Right ventricle myocardium superior (tissue), 1 donor: Measurements from ENCODE around the gene RANBP17. TPM values are rescaled to one million over a fixed set of nuclear protein-coding genes. Genes with fewer than 3 reads are reported as not detected.
"Not testable (repeated sequence)": the region's sequence is repeated elsewhere in the genome, so short reads cannot be mapped to it uniquely, and the experiment has no call there.

ENCODE experiments used
- ATAC-seq: fragments of 200-7000 bp; cut with Tn5 transposase; one replicate; pipeline ENCODE4 v1.9.1; 2020; ENCODE audit warnings: mild to moderate bottlenecking; ENCODE audit not compliant: poor library complexity
- DNase-seq: peaks from one replicate; pipeline ENCODE4 v3.0.0-alpha.2; 2020
- intact Hi-C: fragments of 100-400 bp; cut with DNase I; formaldehyde crosslinking; loops from one replicate; pipeline ENCODE4 v1.11.2; 2022
- total RNA-seq: library from RNA; stranded (reverse); fragmentation: NEBNext Ultra II Directional; extraction: Animal tissue kit (Norgen Biotek cat#: 25700); gene quantifications from one replicate; pipeline ENCODE4 v1.2.1, GENCODE V29; 2021
- donor health status: DM: no; HTN: yes; CAD: no; lungs with severe emphysema.

RANBP17 gene
- total RNA-seq, 1 donor from 2014 or later, result 2.9 TPM

GRCh38 chr5:171029401-171029800 is 167.6 kb downstream of the RANBP17 start:
- intact Hi-C loops, result no loop called here
- DNase-seq, result no peak
- ATAC-seq, result no peak

- intact Hi-C loops, result no loop called here
- no peak for DNase-seq
- no peak for ATAC-seq
Observed at GRCh38 chr5:171031977-171032376, 170.2 kb downstream of the RANBP17 start.

GRCh38 chr5:171032435-171032973 is 170.7 kb downstream of the RANBP17 start:
- no peak for DNase-seq
- intact Hi-C loops, result no loop called here
- ATAC-seq, result no peak

- DNase-seq, intact Hi-C loops, ATAC-seq: not testable (repeated sequence)
Observed at GRCh38 chr5:171041893-171042292, 180.1 kb downstream of the RANBP17 start.

GRCh38 chr5:171050916-171051315 is 189.1 kb downstream of the RANBP17 start:
- ATAC-seq (no peak), DNase-seq (no peak)

GRCh38 chr5:171055875-171056454 is 194.1 kb downstream of the RANBP17 start:
- intact Hi-C loops, result no loop called here
- no peak for DNase-seq

More at GRCh38 chr5:171050916-171051315, 189.1 kb downstream of the RANBP17 start:
- intact Hi-C loops, result no loop called here

GRCh38 chr5:171067540-171068130 is 205.8 kb downstream of the RANBP17 start:
- DNase-seq (no peak), ATAC-seq (no peak)
- intact Hi-C loops, result no loop called here

More at GRCh38 chr5:171055875-171056454, 194.1 kb downstream of the RANBP17 start:
- ATAC-seq, result no peak

- no peak for ATAC-seq
Observed at GRCh38 chr5:171074747-171075146, 212.9 kb downstream of the RANBP17 start.

GRCh38 chr5:171080186-171080938 is 218.5 kb downstream of the RANBP17 start:
- no peak for ATAC-seq
- intact Hi-C loops, result no loop called here
- DNase-seq, result no peak

More at GRCh38 chr5:171074747-171075146, 212.9 kb downstream of the RANBP17 start:
- no peak for DNase-seq
- intact Hi-C loops, result no loop called here

- no peak for ATAC-seq
- intact Hi-C loops, result no loop called here
Observed at GRCh38 chr5:171081319-171081718, 219.5 kb downstream of the RANBP17 start.

GRCh38 chr5:171092194-171092593 is 230.4 kb downstream of the RANBP17 start:
- ATAC-seq (no peak), DNase-seq (no peak)
- intact Hi-C loops, result no loop called here

More at GRCh38 chr5:171081319-171081718, 219.5 kb downstream of the RANBP17 start:
- DNase-seq, result no peak

- ATAC-seq, result no peak
- no peak for DNase-seq
- intact Hi-C loops, result no loop called here
Observed at GRCh38 chr5:171093598-171093997, 231.8 kb downstream of the RANBP17 start.

- DNase-seq (no peak), ATAC-seq (no peak)
- intact Hi-C loops, result no loop called here
Observed at GRCh38 chr5:171094356-171094755, 232.5 kb downstream of the RANBP17 start.

GRCh38 chr5:171102877-171103610 is 241.2 kb downstream of the RANBP17 start:
- intact Hi-C loops, result no loop called here
- ATAC-seq (no peak), DNase-seq (no peak)

- ATAC-seq (no peak), DNase-seq (no peak)
- intact Hi-C loops, result no loop called here
Observed at GRCh38 chr5:171107669-171108068, 245.9 kb downstream of the RANBP17 start.

- DNase-seq, result no peak
- intact Hi-C loops, result no loop called here
- ATAC-seq, result no peak
Observed at GRCh38 chr5:171115519-171115918, 253.7 kb downstream of the RANBP17 start.

- intact Hi-C loops, result no loop called here
- DNase-seq (no peak), ATAC-seq (no peak)
Observed at GRCh38 chr5:171116719-171117118, 254.9 kb downstream of the RANBP17 start.

GRCh38 chr5:171120986-171121622 is 259.3 kb downstream of the RANBP17 start:
- intact Hi-C loops, result no loop called here
- DNase-seq (no peak), ATAC-seq (no peak)
